ENCODE results near the gene SPINK1. TPM values are rescaled to one million over a fixed set of nuclear protein-coding genes. Genes with fewer than 3 reads are reported as not detected.
A peak's percentile ranks its signal among the peaks of the same experiment; 100 is the strongest.
"Not testable (repeated sequence)": the region's sequence is repeated elsewhere in the genome, so short reads cannot be mapped to it uniquely, and the experiment has no call there.

Gene SPINK1
- total RNA-seq, 1 donor from 2014 or later = not detected

- no peaks in the 10 kb centered on the region for H3K9me3 ChIP-seq
- peak; percentile 53 to 67 (median 66) for TF ChIP-seq CTCF (IDR thresholded peaks at IDR 0.05)
- H3K36me3 ChIP-seq = no peaks in the 10 kb centered on the region
- intact Hi-C loops (cut with DNase I) = loop anchor here (1.0 kb wide), 1 partner anchor 195 kb away; no protein-coding TSS in a partner anchor
- H3K4me1 ChIP-seq = no peaks in the 10 kb centered on the region
- no peak for DNase-seq (ENCODE audit: low spot score in 2 of 2)
- H3K27me3 ChIP-seq = no peaks in the 10 kb centered on the region
- H3K27ac ChIP-seq = no peak overlapping the region
- H3K4me3 ChIP-seq = no peak overlapping the region
Measured at GRCh38 chr5:147822686-147823491, 8.6 kb downstream of the SPINK1 start.

- H3K27me3 ChIP-seq = not testable (repeated sequence)
- intact Hi-C loops (cut with DNase I) = loop anchor here (1.0 kb wide), 1 partner anchor 194 kb away; no protein-coding TSS in a partner anchor
Measured at GRCh38 chr5:147822222-147822621, 9.2 kb downstream of the SPINK1 start.

GRCh38 chr5:147821766-147822165, 9.7 kb downstream of the SPINK1 start:
- no peak for TF ChIP-seq CTCF (IDR thresholded peaks at IDR 0.05)
- Histone ChIP-seq H3K27ac (no peak overlapping the region), H3K36me3 (no peaks in the 10 kb centered on the region), H3K4me1 (no peaks in the 10 kb centered on the region), H3K9me3 (no peaks in the 10 kb centered on the region), H3K27me3 (no peaks in the 10 kb centered on the region), H3K4me3 (no peak overlapping the region)
- intact Hi-C loops (cut with DNase I) = loop anchor here (1.0 kb wide), 1 partner anchor 193 kb away; no protein-coding TSS in a partner anchor
- no peak for DNase-seq (ENCODE audit: low spot score in 2 of 2)

More at GRCh38 chr5:147822222-147822621, 9.2 kb downstream of the SPINK1 start:
- DNase-seq (ENCODE audit: low spot score in 2 of 2); H3K4me3 ChIP-seq; H3K4me1 ChIP-seq; H3K27ac ChIP-seq; H3K36me3 ChIP-seq; H3K9me3 ChIP-seq: not testable (repeated sequence)

- no peak for DNase-seq (ENCODE audit: low spot score in 2 of 2)
- Histone ChIP-seq H3K27me3 (no peaks in the 10 kb centered on the region), H3K4me1 (no peaks in the 10 kb centered on the region), H3K36me3 (no peaks in the 10 kb centered on the region), H3K4me3 (no peak overlapping the region), H3K9me3 (no peaks in the 10 kb centered on the region), H3K27ac (no peak overlapping the region)
- TF ChIP-seq CTCF (IDR thresholded peaks at IDR 0.05) = no peak
- intact Hi-C loops (cut with DNase I) = no loop called here
Measured at GRCh38 chr5:147819261-147819770, 12.2 kb downstream of the SPINK1 start.

- Histone ChIP-seq H3K27me3 (no peaks in the 10 kb centered on the region), H3K4me3 (no peak overlapping the region), H3K4me1 (no peaks in the 10 kb centered on the region), H3K27ac (no peak overlapping the region), H3K9me3 (no peaks in the 10 kb centered on the region), H3K36me3 (no peaks in the 10 kb centered on the region)
- no peak for DNase-seq (ENCODE audit: low spot score in 2 of 2)
- intact Hi-C loops (cut with DNase I) = no loop called here
- no peak for TF ChIP-seq CTCF (IDR thresholded peaks at IDR 0.05)
Measured at GRCh38 chr5:147818290-147818689, 13.2 kb downstream of the SPINK1 start.

GRCh38 chr5:147813696-147814095, 17.8 kb downstream of the SPINK1 start:
- DNase-seq (ENCODE audit: low spot score in 2 of 2) = no peak
- H3K27ac ChIP-seq = no peak overlapping the region
- no peaks in the 10 kb centered on the region for H3K4me1 ChIP-seq
- intact Hi-C loops (cut with DNase I) = no loop called here
- no peak overlapping the region for H3K4me3 ChIP-seq
- no peaks in the 10 kb centered on the region for H3K9me3 ChIP-seq
- no peaks in the 10 kb centered on the region for H3K27me3 ChIP-seq
- no peak for TF ChIP-seq CTCF (IDR thresholded peaks at IDR 0.05)
- no peaks in the 10 kb centered on the region for H3K36me3 ChIP-seq
